ENCODE data around the gene CHRM2. TPM values are rescaled to one million over a fixed set of nuclear protein-coding genes. Genes with fewer than 3 reads are reported as not detected.

CHRM2 gene
- total RNA-seq, 4 donors from 2014 or later: 0.40 to 2.0 TPM; not detected in 2

GRCh38 chr7:136919820-136920219 lies 51.4 kb downstream of the CHRM2 start:
- TF ChIP-seq POLR2A (IDR thresholded peaks at IDR 0.05) (no peak), CTCF (IDR thresholded peaks at IDR 0.05) (no peak)

DNA sequence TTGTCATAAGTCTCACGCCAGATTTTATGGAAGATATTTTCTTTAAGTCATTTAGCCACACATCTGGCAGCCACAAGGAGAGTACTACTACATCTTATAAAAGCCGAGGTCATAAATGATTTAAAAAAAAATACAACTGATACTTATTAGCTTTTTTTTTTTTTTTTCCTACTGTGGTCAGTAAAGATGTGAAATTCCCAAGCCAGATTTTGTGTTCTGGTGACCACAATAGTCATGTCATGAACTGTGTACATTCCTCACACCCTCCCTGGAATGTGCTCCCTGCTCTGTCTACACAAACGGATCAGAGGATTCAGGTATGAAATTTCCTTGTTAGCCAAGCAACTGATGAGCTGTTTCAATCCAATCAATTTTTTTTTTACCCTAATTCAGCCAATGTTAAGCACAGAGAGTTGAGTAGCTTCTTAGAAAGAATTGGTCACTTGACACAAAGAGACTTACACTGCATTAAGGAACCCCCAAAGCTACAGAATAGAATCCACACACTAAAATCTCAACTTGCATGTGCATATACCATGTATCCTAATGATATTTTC lies 54.7 kb downstream of the CHRM2 start:
- DNase-seq: no peak
- no peaks in the 10 kb centered on the region for H3K9me3 ChIP-seq
- no peak overlapping the region for H3K27ac ChIP-seq
- H3K4me1 ChIP-seq: no peaks in the 10 kb centered on the region
- TF ChIP-seq POLR2A (IDR thresholded peaks at IDR 0.05) (no peak), CTCF (IDR thresholded peaks at IDR 0.05) (no peak)
- H3K4me3 ChIP-seq: no peak overlapping the region
- H3K36me3 ChIP-seq: no peaks in the 10 kb centered on the region
- no peaks in the 10 kb centered on the region for H3K27me3 ChIP-seq

More at GRCh38 chr7:136919820-136920219, 51.4 kb downstream of the CHRM2 start:
- Histone ChIP-seq H3K4me3 (no peak overlapping the region), H3K9me3 (no peaks in the 10 kb centered on the region), H3K4me1 (no peaks in the 10 kb centered on the region), H3K27me3 (no peaks in the 10 kb centered on the region), H3K27ac (no peak overlapping the region), H3K36me3 (no peaks in the 10 kb centered on the region)
- DNase-seq: no peak

DNA sequence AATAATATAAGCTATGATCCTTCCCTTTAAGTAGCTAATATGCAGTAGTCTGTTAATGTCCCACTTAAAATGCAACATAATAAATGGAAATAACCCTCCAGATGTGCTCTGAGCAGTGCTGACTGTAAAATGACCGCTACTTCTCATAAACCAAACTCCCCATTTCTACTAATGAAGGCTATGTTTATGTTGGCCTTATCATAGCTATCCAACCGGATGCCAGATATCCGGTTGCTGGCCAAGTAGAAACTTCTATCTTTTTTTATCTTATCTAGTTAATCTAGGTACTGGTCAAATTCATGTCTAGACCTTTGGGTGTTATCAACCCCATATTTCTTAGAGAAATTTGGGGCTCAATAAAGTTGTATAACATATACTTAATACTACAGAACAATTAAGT lies 56.6 kb downstream of the CHRM2 start:
- no peak for DNase-seq
- no peak for TF ChIP-seq CTCF (IDR thresholded peaks at IDR 0.05)

GRCh38 chr7:136925556-136925955 lies 57.1 kb downstream of the CHRM2 start:
- Histone ChIP-seq H3K4me1 (no peaks in the 10 kb centered on the region), H3K27me3 (no peaks in the 10 kb centered on the region), H3K9me3 (no peaks in the 10 kb centered on the region), H3K36me3 (no peaks in the 10 kb centered on the region), H3K4me3 (no peak overlapping the region), H3K27ac (no peak overlapping the region)
- TF ChIP-seq CTCF (IDR thresholded peaks at IDR 0.05): no peak
- TF ChIP-seq POLR2A (IDR thresholded peaks at IDR 0.05): no peak
- DNase-seq: no peak

More for the DNA sequence above, 56.6 kb downstream of the CHRM2 start:
- Histone ChIP-seq H3K36me3 (no peaks in the 10 kb centered on the region), H3K27me3 (no peaks in the 10 kb centered on the region), H3K4me1 (no peaks in the 10 kb centered on the region), H3K9me3 (no peaks in the 10 kb centered on the region), H3K27ac (no peak overlapping the region), H3K4me3 (no peak overlapping the region)

DNA sequence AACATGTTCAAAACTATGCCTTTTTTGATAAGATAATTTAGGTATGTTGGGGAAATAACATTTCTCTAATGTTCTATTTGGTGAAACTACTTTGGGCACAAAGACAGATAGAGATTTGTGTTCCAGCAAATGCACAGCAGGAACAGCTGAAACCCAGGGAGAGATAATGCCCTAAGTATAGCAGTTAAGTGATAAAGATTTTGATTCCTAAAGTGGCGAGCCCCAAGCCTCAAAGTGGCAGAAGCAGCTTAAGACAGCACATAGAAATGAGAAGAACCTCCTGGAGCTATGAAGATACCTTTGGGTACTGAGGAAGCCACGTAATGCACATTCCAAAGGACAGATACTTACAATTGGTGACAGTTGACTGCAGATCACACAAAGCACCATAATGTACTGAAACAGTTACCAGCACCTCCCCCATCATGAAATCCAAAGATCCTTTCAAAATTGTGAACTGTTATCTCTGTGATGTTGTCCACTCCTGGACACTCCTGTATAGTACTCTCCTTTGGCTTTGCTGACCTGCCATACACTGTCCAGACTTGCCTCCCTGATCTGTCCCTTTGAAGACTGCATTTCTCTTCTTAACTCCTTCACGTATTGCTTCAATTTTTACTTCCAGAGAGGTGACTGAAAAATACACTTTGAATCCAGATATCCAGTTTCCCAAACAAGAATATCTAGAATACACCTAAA lies 62.9 kb downstream of the CHRM2 start:
- Histone ChIP-seq H3K36me3 (no peaks in the 10 kb centered on the region), H3K9me3 (no peaks in the 10 kb centered on the region), H3K27me3 (no peaks in the 10 kb centered on the region), H3K4me3 (no peak overlapping the region), H3K4me1 (no peaks in the 10 kb centered on the region), H3K27ac (no peak overlapping the region)
- no peak for TF ChIP-seq POLR2A (IDR thresholded peaks at IDR 0.05)
- TF ChIP-seq CTCF (IDR thresholded peaks at IDR 0.05): no peak
- no peak for DNase-seq

Data from Peyer's patch (tissue), 4 donors.